ENCODE results near the gene GTPBP3. TPM values are rescaled to one million over a fixed set of nuclear protein-coding genes. Genes with fewer than 3 reads are reported as not detected.
A peak's percentile ranks its signal among the peaks of the same experiment; 100 is the strongest.

Gene GTPBP3
- total and polyA plus RNA-seq, 2 of the 13 experiments (the other 11 are each of a cell fraction or from before 2014, with no cell fraction given): 17.5 to 30.0 TPM

DNA sequence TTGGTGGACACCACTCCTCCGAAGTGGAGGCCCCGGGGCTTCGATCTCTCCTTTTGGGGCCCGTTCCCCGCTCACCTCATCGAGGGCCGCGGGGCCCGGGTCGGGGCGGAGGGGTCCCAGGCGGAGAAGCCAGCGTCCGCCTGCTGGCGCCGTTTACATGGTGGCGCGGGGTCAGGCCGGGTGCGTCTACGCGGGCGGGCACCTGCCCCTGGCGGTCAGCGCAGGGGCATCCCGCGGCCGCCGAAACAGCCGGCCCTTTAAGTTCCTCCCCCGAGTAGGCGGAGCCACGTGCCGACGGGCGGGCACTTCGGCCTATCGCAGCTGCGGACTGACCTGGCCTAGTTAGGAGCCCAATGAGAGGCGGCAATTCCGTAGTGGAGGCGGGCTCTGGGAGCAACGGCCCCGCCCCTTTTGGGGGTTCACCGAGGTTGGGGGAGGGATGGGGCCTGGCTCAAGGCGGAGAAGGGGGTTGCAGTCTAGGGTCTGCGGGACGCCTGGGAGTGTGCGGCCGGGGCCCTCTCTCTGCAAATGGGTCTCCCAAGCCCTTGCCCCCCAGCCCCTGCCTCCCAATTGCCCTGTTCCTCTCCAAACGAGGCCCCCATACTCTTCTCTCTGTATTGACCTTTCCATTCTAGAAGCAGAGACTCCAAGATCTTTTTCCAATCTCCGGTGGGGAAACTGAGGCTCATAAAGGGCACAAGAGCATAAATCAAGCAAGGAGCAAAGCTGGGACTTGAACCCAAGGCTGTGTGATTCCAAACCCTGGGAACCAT lies 34.0 kb upstream of the GTPBP3 start, which contains the start of gene ABHD8 (continued):
- TF ChIP-seq FOXK1 (CRISPR knock-in tag; IDR thresholded peaks at IDR 0.05; ENCODE audit: borderline replicate concordance, low read depth) (peak; percentile 55; the same call in 1 of the 2 replicates), ZBTB37 (CRISPR knock-in tag; IDR thresholded peaks at IDR 0.05) (no peak), RFXAP (CRISPR knock-in tag; IDR thresholded peaks at IDR 0.05; ENCODE audit: borderline replicate concordance) (no peak), TBX2 (CRISPR knock-in tag; IDR thresholded peaks at IDR 0.05; ENCODE audit: borderline replicate concordance) (peak; percentile 68), REPIN1 (CRISPR knock-in tag; IDR thresholded peaks at IDR 0.05; ENCODE audit: borderline replicate concordance, low read depth) (no peak), ZC3H4 (CRISPR knock-in tag; IDR thresholded peaks at IDR 0.05; ENCODE audit: borderline replicate concordance) (no peak), ZNF75D (CRISPR knock-in tag; IDR thresholded peaks at IDR 0.05; ENCODE audit: borderline replicate concordance) (no peak), NPAS2 (CRISPR knock-in tag; IDR thresholded peaks at IDR 0.05; ENCODE audit: borderline replicate concordance) (no peak), NBN (conservative IDR thresholded peaks at IDR 0.05) (no peak), ZNF672 (CRISPR knock-in tag; IDR thresholded peaks at IDR 0.05) (no peak), ZNF207 (IDR thresholded peaks at IDR 0.05; ENCODE audit: borderline replicate concordance) (no peak), GATAD2A (CRISPR knock-in tag; IDR thresholded peaks at IDR 0.05) (peak; percentile 22; the same call in 1 of the 2 replicates), PHF5A (CRISPR knock-in tag; IDR thresholded peaks at IDR 0.05; ENCODE audit: low read depth, unreplicated experiment) (no peak), ZBTB46 (CRISPR knock-in tag; IDR thresholded peaks at IDR 0.05; ENCODE audit: borderline replicate concordance) (no peak), KDM2A (CRISPR knock-in tag; IDR thresholded peaks at IDR 0.05; ENCODE audit: borderline replicate concordance, low read depth) (peak; percentile 71), ZNF607 (CRISPR knock-in tag; IDR thresholded peaks at IDR 0.05; ENCODE audit: borderline replicate concordance) (peak; percentile 54), REL (CRISPR knock-in tag; conservative IDR thresholded peaks at IDR 0.05) (no peak), ZNF674 (CRISPR knock-in tag; IDR thresholded peaks at IDR 0.05; ENCODE audit: low read depth) (no peak), KLF15 (CRISPR knock-in tag; IDR thresholded peaks at IDR 0.05; ENCODE audit: borderline replicate concordance) (no peak), HDAC6 (IDR thresholded peaks at IDR 0.05; ENCODE audit: low read depth, low read length) (no peak)
- TF ChIP-seq, protein P1, sequence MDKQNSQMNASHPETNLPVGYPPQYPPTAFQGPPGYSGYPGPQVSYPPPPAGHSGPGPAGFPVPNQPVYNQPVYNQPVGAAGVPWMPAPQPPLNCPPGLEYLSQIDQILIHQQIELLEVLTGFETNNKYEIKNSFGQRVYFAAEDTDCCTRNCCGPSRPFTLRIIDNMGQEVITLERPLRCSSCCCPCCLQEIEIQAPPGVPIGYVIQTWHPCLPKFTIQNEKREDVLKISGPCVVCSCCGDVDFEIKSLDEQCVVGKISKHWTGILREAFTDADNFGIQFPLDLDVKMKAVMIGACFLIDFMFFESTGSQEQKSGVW (CRISPR knock-in tag; IDR thresholded peaks at IDR 0.05; ENCODE audit: borderline replicate concordance): no peak
- TF ChIP-seq, protein P2, sequence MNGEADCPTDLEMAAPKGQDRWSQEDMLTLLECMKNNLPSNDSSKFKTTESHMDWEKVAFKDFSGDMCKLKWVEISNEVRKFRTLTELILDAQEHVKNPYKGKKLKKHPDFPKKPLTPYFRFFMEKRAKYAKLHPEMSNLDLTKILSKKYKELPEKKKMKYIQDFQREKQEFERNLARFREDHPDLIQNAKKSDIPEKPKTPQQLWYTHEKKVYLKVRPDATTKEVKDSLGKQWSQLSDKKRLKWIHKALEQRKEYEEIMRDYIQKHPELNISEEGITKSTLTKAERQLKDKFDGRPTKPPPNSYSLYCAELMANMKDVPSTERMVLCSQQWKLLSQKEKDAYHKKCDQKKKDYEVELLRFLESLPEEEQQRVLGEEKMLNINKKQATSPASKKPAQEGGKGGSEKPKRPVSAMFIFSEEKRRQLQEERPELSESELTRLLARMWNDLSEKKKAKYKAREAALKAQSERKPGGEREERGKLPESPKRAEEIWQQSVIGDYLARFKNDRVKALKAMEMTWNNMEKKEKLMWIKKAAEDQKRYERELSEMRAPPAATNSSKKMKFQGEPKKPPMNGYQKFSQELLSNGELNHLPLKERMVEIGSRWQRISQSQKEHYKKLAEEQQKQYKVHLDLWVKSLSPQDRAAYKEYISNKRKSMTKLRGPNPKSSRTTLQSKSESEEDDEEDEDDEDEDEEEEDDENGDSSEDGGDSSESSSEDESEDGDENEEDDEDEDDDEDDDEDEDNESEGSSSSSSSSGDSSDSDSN (CRISPR knock-in tag; IDR thresholded peaks at IDR 0.05): peak; percentile 73
